ENCODE measurements around the gene THEMIS. TPM values are rescaled to one million over a fixed set of nuclear protein-coding genes. Genes with fewer than 3 reads are reported as not detected.

The THEMIS gene
- total RNA-seq, 1 experiment from 2014 or later = not detected

GRCh38 chr6:127748290-127748689 is 152.6 kb downstream of the THEMIS start:
- Histone ChIP-seq H2AFZ (ENCODE audit: low read length) (no peak overlapping the region), H4K20me1 (ENCODE audit: insufficient read depth, low read depth, low read length) (no peaks in the 10 kb centered on the region), H3K4me2 (ENCODE audit: low read depth, low read length, poor library complexity, severe bottlenecking) (no peak overlapping the region), H3K4me3 (ENCODE audit: low read length) (no peak overlapping the region), H3K79me2 (ENCODE audit: low read length) (no peaks in the 10 kb centered on the region), H3K9ac (ENCODE audit: low read length) (no peak overlapping the region), H3K27ac (ENCODE audit: low read length) (no peak overlapping the region), H3K9me2 (replicated peaks; ENCODE audit: insufficient read depth, low read length) (no peaks in the 10 kb centered on the region), H3K36me3 (ENCODE audit: insufficient read depth, low read length) (no peaks in the 10 kb centered on the region), H3K27me3 (ENCODE audit: low read length) (no peaks in the 10 kb centered on the region), H3K4me1 (ENCODE audit: low read length) (peaks cover 4% of the 10 kb centered on the region; the same call in 1 of the 2 replicates), H3K9me3 (ENCODE audit: low read length) (no peaks in the 10 kb centered on the region)
- DNase-seq = no peak

DNA sequence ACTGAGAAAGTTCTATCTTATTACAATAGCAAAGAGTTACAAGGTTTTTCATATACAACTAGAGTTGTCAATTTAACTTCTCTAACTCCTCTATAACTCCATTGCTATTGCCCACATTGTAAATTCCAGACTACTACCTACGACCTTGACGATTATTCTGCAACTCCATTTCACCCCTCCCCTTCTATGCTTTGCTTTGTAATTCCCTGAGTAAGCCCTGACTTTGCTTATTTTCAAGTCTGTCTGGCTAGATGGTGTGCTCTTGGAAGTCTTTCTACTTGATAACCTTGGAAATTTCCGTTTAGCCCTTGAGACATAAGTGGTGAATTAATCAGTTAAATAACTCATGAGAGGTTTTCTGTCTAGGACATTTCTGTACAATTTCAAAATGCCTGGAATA is 162.4 kb downstream of the THEMIS start:
- Histone ChIP-seq H4K20me1 (ENCODE audit: insufficient read depth, low read depth, low read length) (no peaks in the 10 kb centered on the region), H3K9ac (ENCODE audit: low read length) (no peak overlapping the region), H3K4me2 (ENCODE audit: low read depth, low read length, poor library complexity, severe bottlenecking) (no peak overlapping the region), H3K36me3 (ENCODE audit: insufficient read depth, low read length) (no peaks in the 10 kb centered on the region), H3K9me3 (ENCODE audit: low read length) (no peaks in the 10 kb centered on the region), H3K4me1 (ENCODE audit: low read length) (no peaks in the 10 kb centered on the region), H3K9me2 (replicated peaks; ENCODE audit: insufficient read depth, low read length) (no peaks in the 10 kb centered on the region), H3K79me2 (ENCODE audit: low read length) (no peaks in the 10 kb centered on the region), H2AFZ (ENCODE audit: low read length) (no peak overlapping the region), H3K27ac (ENCODE audit: low read length) (no peak overlapping the region), H3K4me3 (ENCODE audit: low read length) (no peak overlapping the region), H3K27me3 (ENCODE audit: low read length) (no peaks in the 10 kb centered on the region)
- no peak for DNase-seq

- no peaks in the 10 kb centered on the region for H3K4me1 ChIP-seq (ENCODE audit: low read length)
- no peaks in the 10 kb centered on the region for H3K79me2 ChIP-seq (ENCODE audit: low read length)
- H3K9ac ChIP-seq (ENCODE audit: low read length) = no peak overlapping the region
- H3K9me2 ChIP-seq (replicated peaks; ENCODE audit: insufficient read depth, low read length) = no peaks in the 10 kb centered on the region
- H3K27me3 ChIP-seq (ENCODE audit: low read length) = no peaks in the 10 kb centered on the region
- H3K4me3 ChIP-seq (ENCODE audit: low read length) = no peak overlapping the region
- no peak overlapping the region for H3K27ac ChIP-seq (ENCODE audit: low read length)
- no peak overlapping the region for H2AFZ ChIP-seq (ENCODE audit: low read length)
- H3K4me2 ChIP-seq (ENCODE audit: low read depth, low read length, poor library complexity, severe bottlenecking) = no peak overlapping the region
- H3K9me3 ChIP-seq (ENCODE audit: low read length) = no peaks in the 10 kb centered on the region
- no peak for DNase-seq
- H3K36me3 ChIP-seq (ENCODE audit: insufficient read depth, low read length) = no peaks in the 10 kb centered on the region
- H4K20me1 ChIP-seq (ENCODE audit: insufficient read depth, low read depth, low read length) = no peaks in the 10 kb centered on the region
These were observed 163.1 kb downstream of the THEMIS start for GRCh38 chr6:127737768-127738167.

DNA sequence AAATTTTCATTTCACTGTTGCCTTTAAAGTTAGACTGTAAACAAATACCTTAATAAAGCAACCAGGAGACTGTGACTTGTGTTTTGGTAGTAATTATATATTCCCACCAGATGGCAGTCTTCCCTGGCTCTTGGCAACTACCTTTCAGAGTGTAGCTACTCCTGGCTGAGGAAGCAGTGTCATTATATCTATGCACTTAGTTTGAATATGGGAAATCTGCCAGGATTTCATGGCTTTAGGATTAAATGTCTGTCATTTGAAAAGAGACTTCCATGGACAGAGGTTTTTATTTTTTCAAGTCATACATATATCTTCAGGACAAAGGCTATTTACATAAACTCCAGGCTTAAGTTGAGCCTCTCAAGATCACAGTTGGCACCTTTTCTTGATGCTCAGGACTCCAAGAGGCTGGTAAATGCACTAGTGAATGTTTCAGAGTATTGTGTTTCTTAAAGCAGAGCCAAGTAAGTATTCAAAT is 163.8 kb downstream of the THEMIS start:
- no peaks in the 10 kb centered on the region for H3K4me1 ChIP-seq (ENCODE audit: low read length)

DNA sequence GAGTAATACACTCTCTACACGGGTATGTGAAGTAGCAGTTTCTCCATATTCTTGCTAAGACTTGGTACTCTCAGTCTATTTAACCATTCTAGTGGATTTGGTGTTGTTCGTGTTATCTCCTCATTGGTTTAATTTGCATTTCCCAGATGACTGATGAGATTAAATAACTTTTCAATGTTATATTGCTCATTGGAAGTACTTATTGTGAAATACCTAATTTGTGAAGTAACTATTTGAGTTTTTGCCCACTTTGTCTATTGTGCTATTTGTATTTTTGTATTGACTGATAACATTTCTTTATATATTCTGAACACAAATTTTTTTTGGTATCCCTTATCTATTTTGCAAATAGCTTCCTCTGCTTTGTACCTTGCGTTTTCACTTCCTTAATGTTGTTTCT is 167.9 kb downstream of the THEMIS start:
- no peak for DNase-seq
- Histone ChIP-seq H3K4me2 (ENCODE audit: low read depth, low read length, poor library complexity, severe bottlenecking) (no peak overlapping the region), H3K4me3 (ENCODE audit: low read length) (no peak overlapping the region), H3K9ac (ENCODE audit: low read length) (no peak overlapping the region), H3K9me3 (ENCODE audit: low read length) (no peaks in the 10 kb centered on the region), H3K4me1 (ENCODE audit: low read length) (no peaks in the 10 kb centered on the region), H2AFZ (ENCODE audit: low read length) (no peak overlapping the region), H3K27ac (ENCODE audit: low read length) (no peak overlapping the region), H3K9me2 (replicated peaks; ENCODE audit: insufficient read depth, low read length) (no peaks in the 10 kb centered on the region), H3K79me2 (ENCODE audit: low read length) (no peaks in the 10 kb centered on the region), H4K20me1 (ENCODE audit: insufficient read depth, low read depth, low read length) (no peaks in the 10 kb centered on the region), H3K36me3 (ENCODE audit: insufficient read depth, low read length) (no peaks in the 10 kb centered on the region), H3K27me3 (ENCODE audit: low read length) (no peaks in the 10 kb centered on the region)

More for the DNA sequence above, 163.8 kb downstream of the THEMIS start:
- no peaks in the 10 kb centered on the region for H3K9me3 ChIP-seq (ENCODE audit: low read length)
- H3K79me2 ChIP-seq (ENCODE audit: low read length) = no peaks in the 10 kb centered on the region
- H3K9me2 ChIP-seq (replicated peaks; ENCODE audit: insufficient read depth, low read length) = no peaks in the 10 kb centered on the region
- no peak overlapping the region for H3K4me2 ChIP-seq (ENCODE audit: low read depth, low read length, poor library complexity, severe bottlenecking)
- no peaks in the 10 kb centered on the region for H4K20me1 ChIP-seq (ENCODE audit: insufficient read depth, low read depth, low read length)
- H3K36me3 ChIP-seq (ENCODE audit: insufficient read depth, low read length) = no peaks in the 10 kb centered on the region
- H3K9ac ChIP-seq (ENCODE audit: low read length) = no peak overlapping the region
- no peaks in the 10 kb centered on the region for H3K27me3 ChIP-seq (ENCODE audit: low read length)
- no peak overlapping the region for H2AFZ ChIP-seq (ENCODE audit: low read length)
- DNase-seq = peak; percentile 76
- H3K27ac ChIP-seq (ENCODE audit: low read length) = no peak overlapping the region
- H3K4me3 ChIP-seq (ENCODE audit: low read length) = no peak overlapping the region

GRCh38 chr6:127727260-127727953 is 173.5 kb downstream of the THEMIS start:
- DNase-seq = no peak
- H3K4me3 ChIP-seq (ENCODE audit: low read length) = no peak overlapping the region
- no peaks in the 10 kb centered on the region for H4K20me1 ChIP-seq (ENCODE audit: insufficient read depth, low read depth, low read length)
- H3K4me1 ChIP-seq (ENCODE audit: low read length) = no peaks in the 10 kb centered on the region
- no peaks in the 10 kb centered on the region for H3K27me3 ChIP-seq (ENCODE audit: low read length)
- H2AFZ ChIP-seq (ENCODE audit: low read length) = no peak overlapping the region
- H3K36me3 ChIP-seq (ENCODE audit: insufficient read depth, low read length) = no peaks in the 10 kb centered on the region
- no peaks in the 10 kb centered on the region for H3K9me2 ChIP-seq (replicated peaks; ENCODE audit: insufficient read depth, low read length)
- H3K9me3 ChIP-seq (ENCODE audit: low read length) = no peaks in the 10 kb centered on the region
- no peak overlapping the region for H3K9ac ChIP-seq (ENCODE audit: low read length)
- H3K79me2 ChIP-seq (ENCODE audit: low read length) = no peaks in the 10 kb centered on the region
- H3K27ac ChIP-seq (ENCODE audit: low read length) = no peak overlapping the region
- no peak overlapping the region for H3K4me2 ChIP-seq (ENCODE audit: low read depth, low read length, poor library complexity, severe bottlenecking)

DNA sequence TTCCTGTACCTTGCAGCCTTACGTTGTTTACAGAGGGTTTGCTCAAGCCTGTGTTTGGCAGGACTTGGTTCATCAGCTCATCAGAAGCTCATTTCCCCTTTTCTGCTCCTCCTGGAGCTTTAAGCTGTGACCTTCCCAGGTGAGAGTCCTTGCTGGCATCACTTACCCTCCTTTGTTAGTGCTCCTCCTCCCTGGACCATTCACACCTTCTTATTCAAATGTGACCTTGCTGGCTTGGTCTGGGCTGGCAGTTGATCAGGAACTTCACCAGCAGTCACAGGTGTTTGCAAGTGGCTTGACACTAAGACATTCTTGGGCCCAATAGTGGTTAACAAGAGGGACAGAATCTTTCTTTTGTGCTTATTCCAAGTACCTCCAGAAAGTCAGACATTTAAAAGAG is 175.0 kb downstream of the THEMIS start:
- Histone ChIP-seq H3K27ac (ENCODE audit: low read length) (no peak overlapping the region), H3K4me2 (ENCODE audit: low read depth, low read length, poor library complexity, severe bottlenecking) (no peak overlapping the region), H3K9ac (ENCODE audit: low read length) (no peak overlapping the region), H3K4me1 (ENCODE audit: low read length) (no peaks in the 10 kb centered on the region), H3K4me3 (ENCODE audit: low read length) (no peak overlapping the region), H3K9me2 (replicated peaks; ENCODE audit: insufficient read depth, low read length) (no peaks in the 10 kb centered on the region), H2AFZ (ENCODE audit: low read length) (no peak overlapping the region), H3K9me3 (ENCODE audit: low read length) (no peaks in the 10 kb centered on the region), H3K27me3 (ENCODE audit: low read length) (no peaks in the 10 kb centered on the region), H3K79me2 (ENCODE audit: low read length) (no peaks in the 10 kb centered on the region), H3K36me3 (ENCODE audit: insufficient read depth, low read length) (no peaks in the 10 kb centered on the region), H4K20me1 (ENCODE audit: insufficient read depth, low read depth, low read length) (no peaks in the 10 kb centered on the region)
- no peak for DNase-seq

- Histone ChIP-seq H3K27ac (ENCODE audit: low read length) (no peak overlapping the region), H4K20me1 (ENCODE audit: insufficient read depth, low read depth, low read length) (no peaks in the 10 kb centered on the region), H3K27me3 (ENCODE audit: low read length) (no peaks in the 10 kb centered on the region), H3K4me2 (ENCODE audit: low read depth, low read length, poor library complexity, severe bottlenecking) (no peak overlapping the region), H3K36me3 (ENCODE audit: insufficient read depth, low read length) (no peaks in the 10 kb centered on the region), H3K9me2 (replicated peaks; ENCODE audit: insufficient read depth, low read length) (no peaks in the 10 kb centered on the region), H3K9ac (ENCODE audit: low read length) (no peak overlapping the region), H3K9me3 (ENCODE audit: low read length) (no peaks in the 10 kb centered on the region), H2AFZ (ENCODE audit: low read length) (no peak overlapping the region), H3K79me2 (ENCODE audit: low read length) (no peaks in the 10 kb centered on the region), H3K4me1 (ENCODE audit: low read length) (no peaks in the 10 kb centered on the region), H3K4me3 (ENCODE audit: low read length) (no peak overlapping the region)
- DNase-seq = no peak
These were observed 182.2 kb downstream of the THEMIS start for GRCh38 chr6:127718694-127719093.

Measured in Karpas-422 (cell line).